IPS-18c (cell line): ENCODE data around the gene EFR3B.

Source experiments
- H3K4me3 ChIP-seq: 2 replicates; pipeline ENCODE4 v1.7.0; 2013; ENCODE audit warnings: low read depth, mild to moderate bottlenecking, low read length, moderate library complexity; ENCODE audit not compliant: insufficient read depth
- H3K9me3 ChIP-seq: one replicate; pipeline ENCODE4 v1.6.1; 2013; ENCODE audit warnings: mild to moderate bottlenecking, low read length, moderate library complexity; ENCODE audit not compliant: control insufficient read depth, insufficient read depth

EFR3B gene

GRCh38 chr2:25056098-25056821, 14.4 kb downstream of the EFR3B start:
- no peaks in the 10 kb centered on the region for H3K9me3 ChIP-seq
- no peak overlapping the region for H3K4me3 ChIP-seq

DNA sequence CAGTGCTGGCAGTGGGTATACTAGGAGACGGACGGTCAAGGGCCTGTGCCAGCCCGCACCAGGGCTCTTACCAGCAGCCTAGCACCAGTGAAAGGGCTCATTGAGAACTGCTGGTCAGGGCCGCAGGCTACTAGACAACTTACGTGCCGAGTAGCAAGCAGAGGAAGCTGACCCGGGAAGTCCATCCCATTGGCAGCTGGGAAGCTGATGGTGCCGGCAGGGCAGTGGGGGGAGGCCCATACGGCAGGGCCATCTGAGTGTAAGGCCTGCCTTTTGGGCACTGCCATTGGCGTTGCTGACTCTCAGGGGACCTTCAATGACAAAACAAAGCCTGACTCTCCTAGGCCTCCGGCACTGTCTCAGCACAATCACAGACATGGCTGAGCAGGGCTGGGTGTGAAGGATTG, 20.6 kb downstream of the EFR3B start:
- no peaks in the 10 kb centered on the region for H3K9me3 ChIP-seq
- H3K4me3 ChIP-seq, result no peak overlapping the region

DNA sequence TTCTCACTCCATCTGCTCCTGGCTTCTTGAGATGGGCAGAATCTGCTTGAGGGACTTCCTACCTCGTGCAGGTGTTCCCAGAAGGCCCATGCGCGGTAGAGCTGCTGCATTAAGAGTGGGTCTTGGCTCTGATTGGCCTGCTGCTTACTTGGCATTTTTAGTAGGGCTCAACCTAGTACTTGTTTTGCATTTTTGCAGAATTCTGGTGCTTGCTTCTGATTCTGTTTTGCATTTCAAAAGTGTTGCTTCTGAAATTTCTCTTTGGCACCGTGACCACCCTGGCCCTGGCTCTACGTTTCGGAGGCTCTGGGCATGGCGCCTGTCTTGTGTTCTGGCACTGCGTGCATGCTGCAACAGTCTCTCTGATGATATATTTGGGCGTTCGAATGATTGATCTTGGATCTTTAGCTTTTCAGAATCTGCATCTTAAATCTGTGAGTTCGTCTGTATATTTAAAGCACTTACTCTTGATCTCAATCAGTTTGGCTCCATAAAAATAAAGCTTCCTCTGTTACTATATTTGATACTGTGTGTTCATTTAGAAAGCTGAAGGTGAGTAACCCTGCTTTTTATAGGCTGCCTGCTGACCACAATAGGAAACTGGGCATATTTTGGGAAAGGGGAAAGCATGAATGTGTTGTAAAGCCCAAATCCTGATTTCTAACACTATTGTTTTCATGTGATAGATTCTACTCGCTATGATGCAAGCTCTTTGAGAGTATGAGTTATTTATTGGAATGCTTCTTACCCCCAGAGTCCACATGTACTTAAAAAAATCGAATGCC, 22.2 kb downstream of the EFR3B start:
- H3K4me3 ChIP-seq, result no peak overlapping the region

DNA sequence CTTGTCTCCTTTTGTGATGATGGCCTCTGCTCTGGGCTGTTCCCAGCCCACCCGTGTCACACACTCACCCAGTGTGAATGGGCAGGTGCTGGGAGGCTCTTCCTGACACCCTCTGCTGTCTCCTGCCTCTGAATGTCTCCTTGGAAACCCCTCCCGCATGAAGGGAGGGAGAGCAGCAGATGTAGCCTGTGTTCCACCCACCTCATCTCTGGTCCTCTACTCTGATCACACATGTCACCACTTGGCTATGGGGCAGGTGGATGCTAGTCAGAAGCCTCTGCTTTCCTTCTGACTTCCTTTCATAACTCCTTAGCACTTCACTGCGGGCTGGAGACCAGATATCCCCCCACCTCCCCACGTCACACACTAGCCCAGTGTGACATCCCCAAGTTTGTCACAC, 23.9 kb downstream of the EFR3B start:
- Histone ChIP-seq H3K4me3 (no peak overlapping the region), H3K9me3 (no peaks in the 10 kb centered on the region)

More for the DNA sequence above, 22.2 kb downstream of the EFR3B start:
- no peaks in the 10 kb centered on the region for H3K9me3 ChIP-seq

- Histone ChIP-seq H3K4me3 (no peak overlapping the region), H3K9me3 (no peaks in the 10 kb centered on the region)
Observed at GRCh38 chr2:25066455-25066854, 24.6 kb downstream of the EFR3B start.

DNA sequence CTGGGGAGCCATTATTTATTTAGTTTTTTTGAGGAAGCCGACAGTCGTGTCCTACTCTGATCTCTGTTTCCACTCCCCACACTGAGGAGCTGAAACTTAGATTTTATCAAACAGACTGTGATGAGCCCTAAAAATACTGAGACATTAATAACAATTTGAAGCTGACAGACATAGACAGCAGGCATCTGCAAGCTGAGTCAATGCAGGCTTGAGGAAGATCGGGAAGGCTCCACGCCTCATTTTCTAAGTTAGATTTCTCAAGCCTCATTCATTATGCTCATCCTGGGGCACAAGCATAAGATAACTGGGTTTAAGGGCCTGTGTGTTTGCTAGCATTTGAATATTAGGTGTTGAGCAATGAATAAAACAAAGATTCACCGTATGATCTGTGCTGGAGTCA, 26.3 kb downstream of the EFR3B start:
- H3K4me3 ChIP-seq, result no peak overlapping the region
- no peaks in the 10 kb centered on the region for H3K9me3 ChIP-seq

- Histone ChIP-seq H3K4me3 (no peak overlapping the region), H3K9me3 (no peaks in the 10 kb centered on the region)
Observed at GRCh38 chr2:25071966-25072365, 30.1 kb downstream of the EFR3B start.

- Histone ChIP-seq H3K9me3 (no peaks in the 10 kb centered on the region), H3K4me3 (no peak overlapping the region)
Observed at GRCh38 chr2:25072606-25073005, 30.7 kb downstream of the EFR3B start.

DNA sequence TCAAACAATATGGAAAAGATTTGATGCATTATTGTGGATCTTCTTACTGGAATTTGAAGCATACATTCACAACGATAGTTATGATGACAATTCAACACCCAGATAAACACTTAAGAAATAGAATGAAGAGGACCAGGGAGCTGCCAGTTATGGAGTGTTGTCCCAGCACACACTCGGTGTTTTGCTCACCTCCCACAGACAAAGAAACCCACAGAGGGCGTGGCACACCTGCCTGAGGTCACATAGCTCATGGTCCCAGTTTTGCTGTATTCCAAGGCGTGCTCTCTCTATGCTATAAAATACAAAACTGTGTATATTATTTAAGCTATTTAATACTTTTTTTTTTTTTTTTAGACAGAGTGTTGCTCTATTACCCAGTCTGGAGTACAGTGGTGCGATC, 31.1 kb downstream of the EFR3B start:
- no peaks in the 10 kb centered on the region for H3K9me3 ChIP-seq
- no peak overlapping the region for H3K4me3 ChIP-seq

DNA sequence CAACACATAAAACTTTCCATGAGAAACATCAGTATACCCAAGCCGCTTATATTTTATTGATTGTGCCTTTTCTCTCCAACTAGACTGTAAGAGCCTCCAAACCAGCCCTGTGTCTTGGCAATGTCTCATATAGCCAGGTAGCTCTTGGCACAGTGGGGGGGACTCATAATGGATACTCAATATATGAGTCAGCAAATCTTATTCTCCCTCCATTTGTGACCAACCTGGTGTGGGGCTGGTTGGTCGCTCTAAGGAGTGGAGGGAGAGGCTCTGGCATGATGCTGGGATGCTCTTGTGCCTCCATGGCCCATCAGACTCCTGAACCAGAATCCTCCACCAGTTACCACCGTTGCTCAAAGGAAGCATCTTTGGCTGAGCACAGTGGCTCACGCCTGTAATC, 32.0 kb downstream of the EFR3B start:
- no peaks in the 10 kb centered on the region for H3K9me3 ChIP-seq
- H3K4me3 ChIP-seq, result no peak overlapping the region

- no peaks in the 10 kb centered on the region for H3K9me3 ChIP-seq
Observed at GRCh38 chr2:25074826-25075225, 33.0 kb downstream of the EFR3B start.

DNA sequence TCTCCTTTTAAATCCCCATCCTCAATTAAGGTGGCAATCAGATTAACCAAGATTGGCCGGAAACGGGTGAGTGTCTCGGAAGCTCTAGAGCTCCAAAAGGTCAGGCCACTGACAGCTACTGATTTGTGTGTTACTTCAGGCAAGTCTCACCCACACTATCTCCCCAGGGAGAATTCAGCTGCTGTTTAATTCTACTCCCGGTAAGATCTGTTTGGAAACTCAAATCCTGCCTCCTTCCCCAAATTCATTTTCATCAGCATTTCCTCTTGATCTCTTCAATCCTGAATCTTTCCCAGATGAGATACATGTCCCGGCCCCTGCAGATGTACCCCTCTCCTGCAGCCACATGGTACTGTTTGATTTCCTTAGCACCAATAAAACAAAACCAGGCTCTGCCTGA, 34.9 kb downstream of the EFR3B start:
- H3K4me3 ChIP-seq, result no peak overlapping the region
- no peaks in the 10 kb centered on the region for H3K9me3 ChIP-seq

More at GRCh38 chr2:25074826-25075225, 33.0 kb downstream of the EFR3B start:
- H3K4me3 ChIP-seq, result no peak overlapping the region

GRCh38 chr2:25077789-25078169, 35.9 kb downstream of the EFR3B start:
- H3K9me3 ChIP-seq, result no peaks in the 10 kb centered on the region
- H3K4me3 ChIP-seq, result no peak overlapping the region

GRCh38 chr2:25078170-25079049, 36.5 kb downstream of the EFR3B start:
- no peaks in the 10 kb centered on the region for H3K9me3 ChIP-seq
- H3K4me3 ChIP-seq, result no peak overlapping the region

GRCh38 chr2:25079050-25079635, 37.3 kb downstream of the EFR3B start:
- Histone ChIP-seq H3K9me3 (no peaks in the 10 kb centered on the region), H3K4me3 (no peak overlapping the region)

DNA sequence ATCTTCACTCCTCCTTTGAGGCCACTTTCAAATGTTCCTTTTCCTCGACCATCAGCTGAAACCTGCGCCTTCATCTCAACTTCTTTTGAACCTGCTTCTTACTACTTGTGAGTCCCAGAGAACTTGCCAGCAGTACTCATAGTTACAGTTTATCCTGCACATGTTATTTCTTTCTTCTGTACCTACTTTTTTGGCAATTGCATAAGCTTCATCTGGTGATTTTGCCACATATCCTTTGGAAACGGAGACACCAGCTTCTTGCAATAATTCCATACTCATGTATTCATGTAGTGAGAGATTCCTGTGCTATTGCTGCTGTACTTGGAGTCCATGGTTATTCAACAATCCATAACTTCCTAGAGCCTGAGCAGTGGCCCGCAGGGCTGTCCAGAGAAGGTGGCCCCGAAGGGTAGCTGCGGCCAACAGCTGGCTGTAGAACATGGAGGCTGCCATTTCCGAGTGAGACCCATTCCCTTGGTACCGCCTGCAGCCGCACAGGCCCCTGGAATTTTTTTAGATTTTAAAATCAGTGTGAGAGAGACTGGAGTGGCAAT, 39.4 kb downstream of the EFR3B start:
- no peak overlapping the region for H3K4me3 ChIP-seq
- no peaks in the 10 kb centered on the region for H3K9me3 ChIP-seq

GRCh38 chr2:25082002-25082622, 40.2 kb downstream of the EFR3B start:
- Histone ChIP-seq H3K4me3 (no peak overlapping the region), H3K9me3 (no peaks in the 10 kb centered on the region)
